Mesendoderm (in vitro differentiated cells): Measurements from ENCODE around the gene NAMPT. TPM values are rescaled to one million over a fixed set of nuclear protein-coding genes. Genes with fewer than 3 reads are reported as not detected.
A peak's percentile ranks its signal among the peaks of the same experiment; 100 is the strongest.

Source experiments
- DNase-seq: peaks from one replicate; pipeline ENCODE4 v3.0.0; 2013
- H2AK5ac ChIP-seq: 2 replicates; pipeline ENCODE4 v1.6.1; 2013; ENCODE audit warnings: low read length, inconsistent platforms
- H2BK120ac ChIP-seq: 2 replicates; pipeline ENCODE4 v1.6.1; 2013; ENCODE audit warnings: low read depth, mild to moderate bottlenecking, low read length, moderate library complexity, mixed read lengths
- H2BK15ac ChIP-seq: replicated peaks from 2 replicates; pipeline ENCODE4 v1.6.1; 2013; ENCODE audit warnings: low read depth, mild to moderate bottlenecking, moderate library complexity
- H2BK5ac ChIP-seq: 2 replicates; pipeline ENCODE4 v1.6.1; 2013; ENCODE audit warnings: low read length, inconsistent platforms
- H3K18ac ChIP-seq: 2 replicates; pipeline ENCODE4 v1.6.1; 2013; ENCODE audit warnings: mild to moderate bottlenecking, low read length, mixed read lengths
- H3K23ac ChIP-seq: one replicate; pipeline ENCODE4 v1.6.1; 2013; ENCODE audit warnings: low read length
- H3K27ac ChIP-seq: 2 replicates; pipeline ENCODE4 v1.5.1; 2013; ENCODE audit warnings: low read depth, mild to moderate bottlenecking, inconsistent platforms, low read length, moderate library complexity
- H3K27me3 ChIP-seq: 2 replicates; pipeline ENCODE4 v1.6.1; 2013; ENCODE audit warnings: low read length, control low read depth, mild to moderate bottlenecking, inconsistent platforms; ENCODE audit not compliant: insufficient read depth, poor library complexity
- H3K36me3 ChIP-seq: 2 replicates; pipeline ENCODE4 v1.6.1; 2013; ENCODE audit warnings: low read length, inconsistent platforms; ENCODE audit not compliant: control insufficient read depth, insufficient read depth
- H3K4ac ChIP-seq: one replicate; pipeline ENCODE4 v1.6.1; 2013; ENCODE audit warnings: low read depth, mild to moderate bottlenecking, low read length, moderate library complexity
- H3K4me1 ChIP-seq: 2 replicates; pipeline ENCODE4 v1.6.1; 2013; ENCODE audit warnings: low read depth, low read length, inconsistent platforms; ENCODE audit not compliant: control insufficient read depth
- H3K4me2 ChIP-seq: 2 replicates; pipeline ENCODE4 v1.6.1; 2013; ENCODE audit warnings: low read length
- H3K4me3 ChIP-seq: 2 replicates; pipeline ENCODE4 v1.5.1; 2013; ENCODE audit warnings: mild to moderate bottlenecking, low read length
- H3K56ac ChIP-seq: one replicate; pipeline ENCODE4 v1.6.1; 2013; ENCODE audit warnings: low read length
- H3K79me1 ChIP-seq: 2 replicates; pipeline ENCODE4 v1.6.1; 2013; ENCODE audit warnings: low read length, inconsistent platforms
- H3K79me2 ChIP-seq: 2 replicates; pipeline ENCODE4 v1.6.1; 2013; ENCODE audit warnings: mild to moderate bottlenecking, low read length; ENCODE audit not compliant: control insufficient read depth, insufficient read depth
- H3K9ac ChIP-seq: 2 replicates; pipeline ENCODE4 v1.6.1; 2013; ENCODE audit warnings: low read length, inconsistent platforms
- H4K5ac ChIP-seq: one replicate; pipeline ENCODE4 v1.6.1; 2013; ENCODE audit warnings: low read length
- H4K8ac ChIP-seq: one replicate; pipeline ENCODE4 v1.6.1; 2013; ENCODE audit warnings: low read depth, mild to moderate bottlenecking, control low read depth, low read length, moderate library complexity
- WGBS: extraction: QIAGEN DNeasy Blood & Tissue Kit; methylation state at CpG from one replicate; pipeline ENCODE4 v1.1.7; 2013; ENCODE audit warnings: low lambda C conversion rate, missing lambda C conversion rate; ENCODE audit not compliant: insufficient coverage; ENCODE audit errors: extremely low coverage; 5-methylcytosine and 5-hydroxymethylcytosine counted together
- polyA plus RNA-seq, 2 experiments: library from polyadenylated mRNA; stranded (reverse); fragments of 200-250 nt; gene quantifications; one replicate each; pipeline ENCODE4 v1.2.3, GENCODE V29; 2013

The NAMPT gene
- polyA plus RNA-seq (2013, experiment 1 of 2) = 37.4 TPM
- polyA plus RNA-seq (2013, experiment 2 of 2) = 37.7 TPM

- Histone ChIP-seq H2AK5ac (no peak within 1 kb of the TSS), H3K9ac (peak within 1 kb of the TSS; percentile 81), H3K23ac (no peak within 1 kb of the TSS), H2BK5ac (peak within 1 kb of the TSS; percentile 68), H3K27me3 (no peaks in the 10 kb centered on the region), H2BK120ac (peak within 1 kb of the TSS; percentile 70), H2BK15ac (no peak within 1 kb of the TSS), H3K79me2 (peaks cover 26% of the 10 kb centered on the region), H3K36me3 (no peaks in the 10 kb centered on the region), H3K56ac (peak within 1 kb of the TSS; percentile 94), H3K4ac (peak within 1 kb of the TSS; percentile 95), H4K8ac (no peak within 1 kb of the TSS), H3K4me2 (peak within 1 kb of the TSS; percentile 72), H4K5ac (no peak within 1 kb of the TSS), H3K79me1 (no peaks in the 10 kb centered on the region), H3K4me1 (peaks cover 3% of the 10 kb centered on the region), H3K27ac (peak within 1 kb of the TSS; percentile 92), H3K4me3 (peak within 1 kb of the TSS; percentile 64), H3K18ac (peak within 1 kb of the TSS; percentile 99)
- no CpG with 5 or more reads among the region's 32 CpGs for WGBS
- DNase-seq = no peak
These were observed at the start of gene NAMPT for GRCh38 chr7:106284714-106285050. Gene NAMPT, minus strand, starts transcription at chr7:106284983. Its CDS starts 99 bp downstream, at chr7:106284884.

DNA sequence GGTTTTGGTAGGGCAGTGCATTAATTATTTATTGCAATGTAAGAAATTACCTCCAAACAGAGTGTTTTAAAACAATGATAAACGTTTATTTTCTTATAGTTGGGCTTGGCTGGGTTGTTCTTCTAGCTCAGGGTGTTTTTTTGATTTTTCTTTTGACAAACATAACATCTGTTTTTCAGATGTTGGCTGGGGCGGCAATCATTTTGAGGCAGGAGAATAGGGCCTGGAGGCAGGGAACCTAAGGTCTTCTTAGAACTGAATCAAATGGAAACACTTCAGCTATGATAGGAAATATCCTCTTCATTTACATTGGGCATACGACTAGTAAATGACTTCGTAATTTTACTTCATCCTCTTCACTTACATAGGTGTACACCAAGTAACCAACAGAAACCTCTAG is 47.4 kb upstream of the NAMPT start:
- H3K18ac ChIP-seq = no peak overlapping the region
- H3K9ac ChIP-seq = no peak overlapping the region
- H3K4me2 ChIP-seq = no peak overlapping the region
- no peak overlapping the region for H3K27ac ChIP-seq
- no peaks in the 10 kb centered on the region for H3K27me3 ChIP-seq
- H4K8ac ChIP-seq = no peak overlapping the region
- no peaks in the 10 kb centered on the region for H3K4me1 ChIP-seq
- H2BK120ac ChIP-seq = no peak overlapping the region
- no peaks in the 10 kb centered on the region for H3K36me3 ChIP-seq
- H3K79me1 ChIP-seq = no peaks in the 10 kb centered on the region
- no peak overlapping the region for H3K23ac ChIP-seq
- no peak overlapping the region for H3K4me3 ChIP-seq
- H3K56ac ChIP-seq = no peak overlapping the region
- WGBS = no CpG with 5 or more reads among the region's 4 CpGs
- no peak overlapping the region for H2BK5ac ChIP-seq
- H4K5ac ChIP-seq = no peak overlapping the region
- no peak overlapping the region for H3K4ac ChIP-seq
- H2BK15ac ChIP-seq = no peak overlapping the region
- H3K79me2 ChIP-seq = no peaks in the 10 kb centered on the region
- no peak overlapping the region for H2AK5ac ChIP-seq
- no peak for DNase-seq

GRCh38 chr7:106331441-106332175 is 46.8 kb upstream of the NAMPT start:
- no peak overlapping the region for H4K5ac ChIP-seq
- H3K79me1 ChIP-seq = no peaks in the 10 kb centered on the region
- H3K56ac ChIP-seq = no peak overlapping the region
- no peak overlapping the region for H3K4me2 ChIP-seq
- no peaks in the 10 kb centered on the region for H3K36me3 ChIP-seq
- no peaks in the 10 kb centered on the region for H3K79me2 ChIP-seq
- no peak overlapping the region for H3K18ac ChIP-seq
- H3K4me3 ChIP-seq = no peak overlapping the region
- no peak overlapping the region for H2BK15ac ChIP-seq
- no peaks in the 10 kb centered on the region for H3K4me1 ChIP-seq
- H2BK5ac ChIP-seq = no peak overlapping the region
- H3K4ac ChIP-seq = no peak overlapping the region
- no peak overlapping the region for H3K27ac ChIP-seq
- H2AK5ac ChIP-seq = no peak overlapping the region
- no peak overlapping the region for H3K9ac ChIP-seq
- H4K8ac ChIP-seq = no peak overlapping the region
- H3K27me3 ChIP-seq = no peaks in the 10 kb centered on the region
- no peak for DNase-seq
- H3K23ac ChIP-seq = no peak overlapping the region
- WGBS = no CpG with 5 or more reads among the region's 3 CpGs
- H2BK120ac ChIP-seq = no peak overlapping the region

DNA sequence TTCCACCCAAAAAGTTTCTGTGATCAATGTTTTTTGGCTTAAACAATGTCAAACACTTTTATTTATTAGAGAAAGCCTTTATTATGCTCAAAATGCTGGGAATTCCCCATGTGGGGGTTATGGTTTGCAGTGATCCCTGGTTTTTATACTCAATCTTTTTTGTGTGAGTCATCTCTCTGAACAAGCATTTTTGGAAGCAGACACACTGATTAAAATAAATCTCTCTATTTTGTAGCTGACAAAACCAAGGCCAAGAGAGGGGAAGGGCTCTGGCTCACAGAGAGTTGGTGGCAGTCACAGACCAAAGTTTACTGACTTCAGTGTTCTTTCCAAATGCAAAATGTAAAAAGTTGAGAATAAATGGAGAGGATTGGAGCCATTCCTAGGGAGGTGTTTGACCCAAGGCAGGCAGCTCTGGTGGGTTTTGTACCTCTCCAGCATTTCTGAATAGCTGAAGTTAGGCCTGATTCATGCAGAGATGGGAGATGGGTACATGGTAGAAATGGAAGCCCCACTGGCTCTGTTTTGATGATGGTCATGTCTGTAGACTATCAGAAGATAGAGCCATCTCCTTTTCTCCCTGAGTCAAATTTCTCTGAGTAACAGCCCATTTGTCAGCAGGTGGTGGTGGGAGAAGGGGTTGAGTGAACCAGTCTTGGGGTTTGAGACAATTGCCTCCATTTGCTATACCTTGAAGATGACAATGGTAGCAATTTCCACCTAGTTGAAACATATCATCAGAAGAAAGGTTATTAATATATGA is 45.4 kb upstream of the NAMPT start:
- Histone ChIP-seq H4K5ac (no peak overlapping the region), H3K4me1 (no peaks in the 10 kb centered on the region), H4K8ac (no peak overlapping the region), H2BK15ac (no peak overlapping the region), H3K27ac (no peak overlapping the region), H3K36me3 (no peaks in the 10 kb centered on the region), H3K4me3 (no peak overlapping the region), H2BK5ac (no peak overlapping the region), H3K4ac (no peak overlapping the region), H3K56ac (no peak overlapping the region), H3K4me2 (no peak overlapping the region), H3K79me2 (no peaks in the 10 kb centered on the region), H3K79me1 (no peaks in the 10 kb centered on the region), H2AK5ac (no peak overlapping the region), H2BK120ac (no peak overlapping the region), H3K18ac (no peak overlapping the region), H3K9ac (no peak overlapping the region), H3K27me3 (no peaks in the 10 kb centered on the region), H3K23ac (no peak overlapping the region)
- DNase-seq = no peak

DNA sequence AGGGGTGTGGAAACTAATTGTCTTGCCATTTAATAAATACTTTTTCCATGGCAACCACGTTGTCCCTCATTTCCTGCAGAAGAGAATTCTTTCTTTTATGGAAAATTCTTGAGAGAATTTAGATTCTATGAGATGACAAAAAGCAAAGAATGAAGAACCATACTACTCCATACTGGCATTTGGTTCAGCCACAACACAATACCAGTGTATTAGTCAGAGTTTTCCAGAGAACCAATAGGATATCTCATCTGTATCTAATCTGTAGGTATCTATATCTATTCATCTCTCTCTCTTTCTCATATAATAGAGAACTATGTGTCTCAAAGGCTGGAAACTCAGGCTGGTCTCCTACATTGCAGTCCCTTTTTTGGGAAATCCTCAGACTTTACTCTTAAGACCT is 44.6 kb upstream of the NAMPT start:
- no peak overlapping the region for H3K4me3 ChIP-seq
- no peak overlapping the region for H4K8ac ChIP-seq
- H2BK15ac ChIP-seq = no peak overlapping the region
- no peaks in the 10 kb centered on the region for H3K79me2 ChIP-seq
- H3K27ac ChIP-seq = no peak overlapping the region
- H3K4ac ChIP-seq = no peak overlapping the region
- H3K36me3 ChIP-seq = no peaks in the 10 kb centered on the region
- no peaks in the 10 kb centered on the region for H3K4me1 ChIP-seq
- no peak overlapping the region for H3K4me2 ChIP-seq
- no peak overlapping the region for H2BK120ac ChIP-seq
- DNase-seq = no peak
- no peak overlapping the region for H3K9ac ChIP-seq
- no peak overlapping the region for H4K5ac ChIP-seq
- H2BK5ac ChIP-seq = no peak overlapping the region
- no peaks in the 10 kb centered on the region for H3K79me1 ChIP-seq
- H2AK5ac ChIP-seq = no peak overlapping the region
- no CpG with 5 or more reads among the region's 1 CpG for WGBS
- no peak overlapping the region for H3K18ac ChIP-seq
- H3K27me3 ChIP-seq = no peaks in the 10 kb centered on the region
- no peak overlapping the region for H3K56ac ChIP-seq
- no peak overlapping the region for H3K23ac ChIP-seq
